PC-3 (cell line): Measurements from ENCODE around the gene CCDC187. TPM values are rescaled to one million over a fixed set of nuclear protein-coding genes. Genes with fewer than 3 reads are reported as not detected.

Experiments
- ATAC-seq: fragments of 200-7000 bp; cut with Tn5 transposase; 2 replicates; pipeline ENCODE4 v1.9.1; 2020; ENCODE audit warnings: mild to moderate bottlenecking, moderate library complexity
- BruUV-seq: library from RNA; stranded (reverse); fragments of 400-500 nt; replicated peaks from 2 replicates; lab custom pipeline; 2021; lab: Mats Ljungman, UMichigan
- CTCF ChIA-PET: fragments of 300-600 bp; sonication (Branson Sonifier 250); formaldehyde crosslinking; loops from one replicate; lab custom pipeline; 2022; ENCODE audit warnings: antibody characterized with exemption; lab: Charles Lee
- POLR2A ChIA-PET: fragments of 300-600 bp; sonication (Branson Sonifier 250); formaldehyde crosslinking; loops from one replicate; lab custom pipeline; 2022; ENCODE audit warnings: antibody characterized with exemption; ENCODE audit not compliant: unreplicated experiment; lab: Charles Lee
- DNase-seq: peaks from one replicate; pipeline ENCODE4 v3.0.0-alpha.2; 2015
- H2AFZ ChIP-seq: fragments of 300-600 bp; sonication (generic); 2 replicates; pipeline ENCODE4 v1.6.0; 2016; ENCODE audit warnings: antibody characterized with exemption, low read length
- H3F3A ChIP-seq: fragments of 300-600 bp; sonication (generic); one replicate; pipeline ENCODE4 v1.6.0; 2017; ENCODE audit warnings: antibody characterized with exemption, low read length, control low read depth, mild to moderate bottlenecking; ENCODE audit not compliant: unreplicated experiment
- H3K27ac ChIP-seq: fragments of 300-600 bp; sonication (generic); 2 replicates; pipeline ENCODE4 v1.5.1; 2016; ENCODE audit warnings: mild to moderate bottlenecking, low read length
- H3K27me3 ChIP-seq: fragments of 300-600 bp; sonication (generic); 2 replicates; pipeline ENCODE4 v1.6.1; 2016; ENCODE audit warnings: low read length, mixed read lengths
- H3K36me3 ChIP-seq: fragments of 300-600 bp; sonication (generic); 2 replicates; pipeline ENCODE4 v1.6.1; 2016; ENCODE audit warnings: low read depth, mixed run types, low read length, mixed read lengths
- H3K4me1 ChIP-seq: fragments of 300-600 bp; sonication (generic); 2 replicates; pipeline ENCODE4 v1.5.1; 2016; ENCODE audit warnings: low read length; ENCODE audit not compliant: insufficient read depth
- H3K4me2 ChIP-seq: fragments of 300-600 bp; sonication (generic); 2 replicates; pipeline ENCODE4 v1.6.0; 2016; ENCODE audit warnings: low read length
- H3K4me3 ChIP-seq: fragments of 300-600 bp; sonication (generic); 2 replicates; pipeline ENCODE4 v1.5.1; 2016; ENCODE audit warnings: mild to moderate bottlenecking, low read length, mixed read lengths
- H3K79me2 ChIP-seq: fragments of 300-600 bp; sonication (generic); 2 replicates; pipeline ENCODE4 v1.6.1; 2017; ENCODE audit warnings: low read length, mixed read lengths
- H3K9ac ChIP-seq: fragments of 300-600 bp; sonication (generic); 2 replicates; pipeline ENCODE4 v1.6.0; 2016; ENCODE audit warnings: mild to moderate bottlenecking, low read length
- H3K9me2 ChIP-seq: fragments of 300-600 bp; sonication (generic); replicated peaks from 2 replicates; pipeline ENCODE4 v1.6.1; 2016; ENCODE audit warnings: mixed run types, low read length, mixed read lengths
- H3K9me3 ChIP-seq: fragments of 300-600 bp; sonication (generic); 2 replicates; pipeline ENCODE4 v1.6.1; 2016; ENCODE audit warnings: low read length, mixed read lengths
- H4K20me1 ChIP-seq: fragments of 300-600 bp; sonication (generic); 2 replicates; pipeline ENCODE4 v1.6.1; 2016; ENCODE audit warnings: low read length, mixed read lengths
- CTCF ChIP-seq: fragments of 300-600 bp; sonication (generic); conservative IDR thresholded peaks from 2 replicates; pipeline ENCODE4 v1.5.1; 2017; ENCODE audit warnings: antibody characterized with exemption, low read depth, mild to moderate bottlenecking, low read length
- EZH2 ChIP-seq: fragments of 300-600 bp; sonication (generic); IDR thresholded peaks from one replicate; pipeline ENCODE4 v1.6.1; 2017; ENCODE audit warnings: antibody characterized with exemption, mild to moderate bottlenecking, low read length; ENCODE audit not compliant: unreplicated experiment
- EZH2phosphoT487 ChIP-seq: fragments of 300-600 bp; sonication (generic); IDR thresholded peaks from 2 replicates; pipeline ENCODE4 v1.6.1; 2018; ENCODE audit warnings: mild to moderate bottlenecking, antibody characterized with exemption, low read length, borderline replicate concordance
- intact Hi-C: fragments of 100-400 bp; cut with micrococcal nuclease; formaldehyde crosslinking; loops from 2 replicates; pipeline ENCODE4 v1.9.0; 2023
- total RNA-seq: library from RNA; depleted of rRNA; stranded (reverse); fragments of >200 nt; gene quantifications from 2 replicates; pipeline ENCODE4 v1.2.3, GENCODE V29; 2014

The CCDC187 gene
- total RNA-seq, 1 experiment from 2014 or later: 0.04 TPM

GRCh38 chr9:136343884-136344269 is 40.0 kb upstream of the CCDC187 start:
- DNase-seq (no peak), ATAC-seq (no peak)
- TF ChIP-seq EZH2phosphoT487 (no peak), EZH2 (no peak)
- H3K79me2 ChIP-seq: no peaks in the 10 kb centered on the region
- no peak overlapping the region for H2AFZ ChIP-seq
- no peaks in the 10 kb centered on the region for H3K9me3 ChIP-seq
- H3K9me2 ChIP-seq: no peaks in the 10 kb centered on the region
- H3K4me2 ChIP-seq: no peak overlapping the region
- peaks cover 12% of the 10 kb centered on the region; the same call in 1 of the 2 replicates for H3K4me1 ChIP-seq
- no peaks in the 10 kb centered on the region for H3K36me3 ChIP-seq
- no peak overlapping the region for H3K27ac ChIP-seq
- intact Hi-C loops: loop anchor here (2.0 kb wide), 1 partner anchor 19 kb away; the partner anchor contains the start of gene DNLZ
- ChIA-PET POLR2A (no interaction called here), CTCF (no interaction called here)
- H4K20me1 ChIP-seq: no peaks in the 10 kb centered on the region
- H3F3A ChIP-seq: no peaks in the 10 kb centered on the region
- no TSS peak for BruUV-seq
- H3K4me3 ChIP-seq: no peak overlapping the region
- H3K9ac ChIP-seq: no peak overlapping the region
- no peaks in the 10 kb centered on the region for H3K27me3 ChIP-seq

- ATAC-seq (no peak), DNase-seq (no peak)
- Histone ChIP-seq H3K27me3 (no peaks in the 10 kb centered on the region), H3K9me3 (no peaks in the 10 kb centered on the region), H3K9ac (no peak overlapping the region), H2AFZ (no peak overlapping the region), H3K9me2 (no peaks in the 10 kb centered on the region), H4K20me1 (no peaks in the 10 kb centered on the region), H3K36me3 (no peaks in the 10 kb centered on the region), H3F3A (no peaks in the 10 kb centered on the region), H3K79me2 (no peaks in the 10 kb centered on the region), H3K4me2 (no peak overlapping the region), H3K4me3 (no peak overlapping the region), H3K4me1 (peaks cover 12% of the 10 kb centered on the region; the same call in 1 of the 2 replicates), H3K27ac (no peak overlapping the region)
- no TSS peak for BruUV-seq
- no peak for TF ChIP-seq EZH2
- no peak for TF ChIP-seq EZH2phosphoT487
- no peak for TF ChIP-seq CTCF
- ChIA-PET POLR2A (no interaction called here), CTCF (no interaction called here)
- intact Hi-C loops: no loop called here
These were observed 39.4 kb upstream of the CCDC187 start for GRCh38 chr9:136343121-136343883.

- intact Hi-C loops: no loop called here
- H3K9me3 ChIP-seq: no peaks in the 10 kb centered on the region
- no peak overlapping the region for H3K4me3 ChIP-seq
- no peak overlapping the region for H2AFZ ChIP-seq
- ChIA-PET CTCF (no interaction called here), POLR2A (no interaction called here)
- no peak for TF ChIP-seq EZH2phosphoT487
- TF ChIP-seq EZH2: no peak
- no peak for TF ChIP-seq CTCF
- no peaks in the 10 kb centered on the region for H3K36me3 ChIP-seq
- H3K9ac ChIP-seq: no peak overlapping the region
- H3K27me3 ChIP-seq: no peaks in the 10 kb centered on the region
- DNase-seq (no peak), ATAC-seq (no peak)
- no peaks in the 10 kb centered on the region for H3K79me2 ChIP-seq
- H3K4me2 ChIP-seq: no peak overlapping the region
- H4K20me1 ChIP-seq: no peaks in the 10 kb centered on the region
- H3K27ac ChIP-seq: no peak overlapping the region
- no peaks in the 10 kb centered on the region for H3K9me2 ChIP-seq
- H3F3A ChIP-seq: no peaks in the 10 kb centered on the region
- peaks cover 12% of the 10 kb centered on the region; the same call in 1 of the 2 replicates for H3K4me1 ChIP-seq
- BruUV-seq: no TSS peak
These were observed 38.6 kb upstream of the CCDC187 start for GRCh38 chr9:136342181-136343120.
